Activated effector memory CD4-positive, alpha-beta T cell treated with Interleukin-2 at 50 U/mL for 16 hours (primary cell): ENCODE measurements around the gene AREL1.

ENCODE experiments used
- DNase-seq: peaks from one replicate; pipeline ENCODE4 v3.0.0-alpha.2; 2020

The AREL1 gene

GRCh38 chr14:74630881-74631690, 81.8 kb downstream of the AREL1 start:
- DNase-seq: no peak

GRCh38 chr14:74628418-74628817, 84.5 kb downstream of the AREL1 start:
- no peak for DNase-seq

- no peak for DNase-seq
These were observed 85.8 kb downstream of the AREL1 start for GRCh38 chr14:74627076-74627475.

- DNase-seq: no peak
These were observed 90.6 kb downstream of the AREL1 start for GRCh38 chr14:74622257-74622656.

- DNase-seq: no peak
These were observed 91.3 kb downstream of the AREL1 start for GRCh38 chr14:74621556-74621955.

- DNase-seq: no peak
These were observed 92.0 kb downstream of the AREL1 start for GRCh38 chr14:74620923-74621322.

GRCh38 chr14:74620497-74620921, 92.4 kb downstream of the AREL1 start:
- DNase-seq: peak; percentile 8

- no peak for DNase-seq
These were observed 93.2 kb downstream of the AREL1 start for GRCh38 chr14:74619672-74620131.

- peak; percentile 59 for DNase-seq
These were observed 94.6 kb downstream of the AREL1 start for GRCh38 chr14:74618078-74618952.

- no peak for DNase-seq
These were observed 95.7 kb downstream of the AREL1 start for GRCh38 chr14:74616996-74617700.

GRCh38 chr14:74616507-74616906, 96.4 kb downstream of the AREL1 start:
- DNase-seq: no peak

GRCh38 chr14:74615735-74616134, 97.1 kb downstream of the AREL1 start:
- DNase-seq: no peak

- no peak for DNase-seq
These were observed 98.1 kb downstream of the AREL1 start for GRCh38 chr14:74614508-74615495.

- DNase-seq: no peak
These were observed 99.5 kb downstream of the AREL1 start for GRCh38 chr14:74613211-74613914.

GRCh38 chr14:74612350-74613021, 100.4 kb downstream of the AREL1 start:
- peak; percentile 72 for DNase-seq

GRCh38 chr14:74611650-74612349, 101.1 kb downstream of the AREL1 start, which contains the start of gene LTBP2:
TSS of gene LTBP2 (minus strand) at chr14:74612237. CDS start at chr14:74611944, 293 bp downstream.
- peak; percentile 16 for DNase-seq
